HG03354 (cell line): ENCODE data around the gene CD86.
"Not testable (repeated sequence)": the region's sequence is repeated elsewhere in the genome, so short reads cannot be mapped to it uniquely, and the experiment has no call there.

ENCODE experiments used
- ATAC-seq: cut with Tn5 transposase; IDR thresholded peaks from one replicate; pipeline ENCODE4 v1.9.1; 2021; ENCODE audit warnings: mild to moderate bottlenecking; ENCODE audit not compliant: unreplicated experiment, poor library complexity, severe bottlenecking

CD86 gene, protein sequence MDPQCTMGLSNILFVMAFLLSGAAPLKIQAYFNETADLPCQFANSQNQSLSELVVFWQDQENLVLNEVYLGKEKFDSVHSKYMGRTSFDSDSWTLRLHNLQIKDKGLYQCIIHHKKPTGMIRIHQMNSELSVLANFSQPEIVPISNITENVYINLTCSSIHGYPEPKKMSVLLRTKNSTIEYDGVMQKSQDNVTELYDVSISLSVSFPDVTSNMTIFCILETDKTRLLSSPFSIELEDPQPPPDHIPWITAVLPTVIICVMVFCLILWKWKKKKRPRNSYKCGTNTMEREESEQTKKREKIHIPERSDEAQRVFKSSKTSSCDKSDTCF

GRCh38 chr3:122055215-122055614 lies at the start of gene CD86:
Gene CD86, plus strand, starts transcription at chr3:122055362. Its CDS starts 128 bp downstream, at chr3:122055490.
- peak; percentile 96 for ATAC-seq

- ATAC-seq, result no peak
Observed at GRCh38 chr3:122006267-122006666, 48.9 kb upstream of the CD86 start.

DNA sequence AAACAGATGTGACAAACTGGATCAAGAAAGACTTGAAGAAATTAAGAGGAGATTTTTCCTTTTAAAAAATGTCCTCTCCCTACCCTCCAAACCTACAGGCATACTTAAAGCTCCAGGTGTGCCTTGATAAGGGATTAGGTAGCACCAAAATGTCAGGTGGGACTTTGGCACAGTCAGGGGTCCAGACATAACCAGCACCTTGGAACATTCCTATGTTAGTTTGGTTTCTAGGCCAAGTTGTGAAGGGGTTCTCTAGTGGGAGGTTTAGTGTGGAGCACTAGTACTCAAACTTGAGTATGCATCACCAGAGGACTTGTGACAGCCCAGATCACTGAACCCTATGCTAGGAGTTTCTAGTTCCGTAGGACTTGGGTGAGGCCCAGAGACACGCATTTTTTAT lies 47.0 kb upstream of the CD86 start:
- no peak for ATAC-seq

DNA sequence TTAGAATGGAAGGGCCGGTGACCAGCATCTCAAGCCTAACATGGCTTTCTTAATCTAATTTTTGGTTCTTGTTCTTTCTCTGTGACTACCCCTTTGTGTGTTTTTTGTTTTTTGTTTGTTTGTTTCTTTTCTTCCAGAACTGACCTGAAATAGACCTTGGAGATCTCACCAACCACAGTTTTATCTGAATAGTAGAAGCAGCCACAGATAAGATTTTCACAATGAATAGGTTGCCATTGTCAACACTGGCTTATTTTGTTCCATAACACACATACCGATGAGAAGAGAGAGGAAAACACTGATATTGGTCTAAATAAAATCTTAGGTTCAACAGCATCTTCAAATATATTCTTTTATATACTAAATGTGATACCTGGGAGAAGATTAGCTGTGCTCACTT lies 44.7 kb upstream of the CD86 start:
- no peak for ATAC-seq

- ATAC-seq, result no peak
Observed at GRCh38 chr3:122011396-122011795, 43.8 kb upstream of the CD86 start.

DNA sequence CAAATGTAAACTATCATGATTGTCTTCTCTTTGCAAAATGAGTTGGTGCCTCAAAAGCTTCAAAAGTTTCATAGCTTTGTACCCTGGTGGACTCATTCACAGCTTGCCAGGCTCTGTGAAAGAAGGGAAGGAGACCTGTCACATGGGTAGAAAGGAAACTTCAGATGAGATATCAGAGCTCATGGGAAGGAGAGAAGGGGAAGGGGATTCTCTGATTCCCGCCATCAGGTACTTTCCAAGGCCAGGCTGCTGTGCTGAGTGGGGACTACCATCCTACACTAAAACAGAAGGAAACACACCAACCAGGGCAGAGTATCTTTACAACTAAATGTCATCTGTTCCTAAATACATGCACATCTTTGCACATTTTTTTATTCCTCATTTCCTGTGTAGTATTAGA lies 42.3 kb upstream of the CD86 start:
- no peak for ATAC-seq

DNA sequence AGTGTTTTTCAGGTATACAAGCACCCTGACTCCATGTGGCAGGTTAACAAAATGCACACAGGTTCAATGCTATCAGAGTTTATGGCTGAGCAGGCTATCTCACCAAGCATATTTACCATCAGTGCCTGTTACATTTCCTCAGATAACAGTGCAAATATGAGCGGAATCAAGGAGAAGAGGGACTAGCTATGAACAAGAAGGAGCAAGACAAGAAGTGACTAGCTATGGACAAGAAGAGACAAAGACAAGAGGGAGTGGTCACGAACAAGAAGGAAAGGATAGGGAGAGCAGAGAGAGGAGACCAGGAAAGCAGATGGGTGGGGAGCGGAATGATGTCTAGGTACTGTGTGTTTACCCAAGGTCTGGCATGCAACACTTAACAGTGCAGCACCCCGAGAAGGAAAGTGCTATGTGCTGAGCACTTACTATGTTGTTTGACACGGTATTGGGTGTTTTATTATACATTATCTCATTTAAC lies 41.7 kb upstream of the CD86 start:
- ATAC-seq, result no peak

DNA sequence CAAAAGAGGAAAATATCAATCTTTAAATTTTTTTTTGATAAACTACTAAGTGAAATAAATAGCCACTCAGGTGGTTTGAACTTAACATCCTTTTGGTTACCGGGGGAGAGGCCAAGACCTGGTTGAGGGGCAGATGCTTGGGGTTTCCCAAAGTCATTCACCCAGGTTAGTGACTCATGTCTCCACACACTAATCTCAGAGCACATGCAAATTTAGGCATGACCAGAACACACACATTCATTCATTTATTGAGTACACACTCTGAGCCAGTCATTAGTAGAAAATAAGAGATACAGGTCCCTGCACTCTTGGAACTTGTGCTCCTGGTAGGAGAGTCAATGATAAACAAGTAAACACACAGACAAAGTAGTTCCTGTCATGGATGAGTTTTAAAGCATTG lies 40.4 kb upstream of the CD86 start:
- ATAC-seq, result peak; percentile 91

GRCh38 chr3:122019493-122019892 lies 35.7 kb upstream of the CD86 start:
- no peak for ATAC-seq

- ATAC-seq, result no peak
Observed at GRCh38 chr3:122021037-122021436, 34.1 kb upstream of the CD86 start.

DNA sequence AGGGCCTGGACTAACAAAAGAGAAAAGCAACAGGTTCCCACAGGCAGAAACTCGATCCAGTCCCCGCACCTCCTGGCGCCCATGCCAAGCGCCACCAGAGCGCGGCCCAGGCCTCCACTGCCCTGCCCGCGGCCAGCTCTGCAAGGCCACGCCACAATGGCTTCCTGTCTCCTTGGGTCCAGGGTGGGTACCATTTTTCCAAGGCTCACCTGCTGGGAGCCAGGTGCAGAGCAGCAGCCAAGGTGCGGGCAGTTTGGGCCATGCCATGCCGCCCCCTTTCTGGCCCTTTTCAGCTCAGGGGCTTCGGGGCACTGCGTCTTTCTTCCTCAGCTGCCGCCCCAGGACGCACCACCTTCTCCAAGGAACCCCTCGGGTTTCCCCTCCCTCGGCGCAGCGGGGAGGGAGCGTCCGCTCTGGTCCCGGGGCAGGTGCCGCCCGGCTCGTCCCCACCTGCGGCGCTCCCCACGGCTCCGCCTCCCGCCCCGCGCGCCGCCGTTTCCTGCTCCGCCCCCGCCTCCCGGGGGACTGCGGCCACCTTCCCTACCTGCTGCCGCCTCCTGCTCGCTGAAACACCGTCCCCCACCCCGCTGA lies 33.3 kb upstream of the CD86 start, which contains the start of gene ILDR1:
Gene ILDR1, minus strand, starts transcription at position 437 of the 591 bp plus-strand sequence. Its CDS starts 170 bp downstream, at position 267.
- ATAC-seq, result peak; percentile 44

GRCh38 chr3:122023335-122023910 lies 31.7 kb upstream of the CD86 start:
- ATAC-seq, result no peak

- ATAC-seq, result no peak
Observed at GRCh38 chr3:122024800-122025199, 30.4 kb upstream of the CD86 start.

DNA sequence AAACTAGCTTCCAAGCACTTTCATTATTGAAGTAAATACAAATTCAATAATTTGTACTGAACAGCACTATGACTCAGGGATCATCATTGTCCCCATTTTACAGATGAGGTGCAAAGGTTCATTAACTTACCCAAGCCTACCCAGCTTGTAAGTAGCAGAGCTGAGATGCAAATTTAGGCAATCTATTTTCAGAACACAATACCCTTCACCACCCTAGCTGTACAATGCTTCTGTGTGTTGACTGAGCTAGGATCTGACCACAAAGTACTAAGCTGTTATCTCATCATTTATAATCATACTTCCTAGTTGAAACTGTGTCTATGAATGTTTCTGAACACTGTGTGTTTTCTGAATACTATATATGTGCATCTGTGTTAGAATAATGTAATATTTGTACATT lies 29.9 kb upstream of the CD86 start:
- peak; percentile 86 for ATAC-seq

DNA sequence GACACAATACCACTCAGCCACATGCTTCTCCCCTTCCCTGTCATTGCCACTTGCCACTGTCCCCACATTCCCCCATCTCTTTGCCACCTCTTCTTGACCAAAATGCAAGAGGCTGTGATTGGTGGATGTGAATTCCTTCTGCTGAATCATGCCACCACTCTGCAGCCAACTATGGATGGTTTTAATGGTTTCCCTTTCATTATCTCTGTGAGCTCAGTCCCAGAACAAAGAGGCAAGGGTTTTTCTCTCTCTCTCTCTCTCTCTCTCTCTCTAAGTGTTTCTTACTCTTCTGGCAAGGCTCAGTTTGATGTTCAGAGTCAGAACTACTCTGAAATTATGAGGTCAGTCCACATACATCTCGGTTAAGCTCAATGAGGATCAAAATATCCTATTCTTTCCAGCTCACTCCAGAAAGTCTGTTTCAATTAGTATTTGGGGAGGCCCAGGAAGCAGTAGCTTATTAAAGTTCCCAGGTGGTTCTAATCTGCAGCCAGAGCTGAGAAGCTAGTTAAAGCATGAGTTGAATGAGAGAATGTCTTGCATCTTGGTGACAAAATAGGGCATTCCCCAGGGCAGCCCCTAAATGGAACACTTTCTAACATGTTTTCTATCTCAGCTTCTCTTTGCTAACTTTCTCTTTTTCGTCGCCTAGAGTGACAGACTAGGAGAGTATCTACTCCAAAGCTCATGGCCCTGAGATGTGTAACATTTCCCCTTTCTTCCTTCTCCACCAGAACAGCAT lies 24.6 kb upstream of the CD86 start:
- ATAC-seq, result peak; percentile 71

GRCh38 chr3:122031123-122031468 lies 24.1 kb upstream of the CD86 start:
- ATAC-seq, result peak; percentile 48

- no peak for ATAC-seq
Observed at GRCh38 chr3:122032531-122032930, 22.6 kb upstream of the CD86 start.

- ATAC-seq, result no peak
Observed at GRCh38 chr3:122033023-122033422, 22.1 kb upstream of the CD86 start.

GRCh38 chr3:122047296-122047695 lies 7.9 kb upstream of the CD86 start:
- ATAC-seq, result not testable (repeated sequence)

DNA sequence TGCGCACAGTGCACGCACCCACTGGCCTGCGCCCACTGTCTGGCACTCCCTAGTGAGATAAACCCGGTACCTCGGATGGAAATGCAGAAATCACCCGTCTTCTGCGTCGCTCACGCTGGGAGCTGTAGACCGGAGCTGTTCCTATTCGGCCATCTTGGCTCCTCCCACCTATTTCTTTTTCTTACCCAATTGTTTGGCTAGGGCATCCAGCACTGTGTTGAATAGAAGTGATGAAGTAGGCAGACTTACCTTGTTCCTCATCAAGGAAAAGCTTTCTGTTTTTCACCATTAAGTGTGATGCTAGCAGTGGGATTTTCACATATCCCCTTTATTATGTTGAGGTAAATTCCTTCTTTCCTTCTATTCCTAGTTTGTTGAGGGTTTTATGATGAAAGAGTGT lies 7.4 kb upstream of the CD86 start:
- ATAC-seq, result not testable (repeated sequence)
